Psoas muscle (tissue), 8 donors: Measurements from ENCODE around the gene STAB2. TPM values are rescaled to one million over a fixed set of nuclear protein-coding genes. Genes with fewer than 3 reads are reported as not detected.

Experiments used
- ATAC-seq, 4 donors: fragments of 200-7000 bp; cut with Tn5 transposase; one replicate each; pipeline ENCODE4 v1.9.1; 2020; ENCODE audit warnings: moderate library complexity in 3 of 4, mild to moderate bottlenecking in 2 of 4
- DNase-seq, 2 donors: peaks; one replicate each; pipeline ENCODE4 v3.0.0-alpha.2; 2020
- H3K27ac ChIP-seq: fragments of 200-600 bp; one replicate; pipeline ENCODE4 v1.8.0; 2022
- H3K27me3 ChIP-seq, 3 donors: fragments of 200-600 bp in 1 of 3; one replicate each; pipeline versions ENCODE4 v1.6.1 to v1.8.0; 2013 to 2022; ENCODE audit warnings: low read length in 2 of 3, mild to moderate bottlenecking in 2 of 3, moderate library complexity in 1 of 3; ENCODE audit not compliant: insufficient read depth in 3 of 3
- H3K36me3 ChIP-seq, 2 donors: fragments of 200-600 bp in 1 of 2; one replicate each; pipeline versions ENCODE4 v1.6.1 to v1.8.0; 2013 to 2022; ENCODE audit warnings: low read depth in 1 of 2, mild to moderate bottlenecking in 1 of 2, moderate library complexity in 1 of 2; ENCODE audit not compliant: insufficient read depth in 1 of 2
- H3K4me1 ChIP-seq: fragments of 200-600 bp; one replicate; pipeline ENCODE4 v1.8.0; 2022
- H3K4me3 ChIP-seq: fragments of 200-600 bp; one replicate; pipeline ENCODE4 v1.8.0; 2022; ENCODE audit warnings: mild to moderate bottlenecking
- H3K9me3 ChIP-seq: fragments of 200-600 bp; one replicate; pipeline ENCODE4 v1.8.0; 2022
- CTCF ChIP-seq: fragments of 200-600 bp; IDR thresholded peaks from one replicate; pipeline ENCODE4 v1.8.0; 2022; ENCODE audit warnings: antibody characterized with exemption
- WGBS, 3 donors: extraction: QIAGEN DNeasy Blood & Tissue Kit; methylation state at CpG; one replicate each; pipeline versions ENCODE4 v1.1.6 to v1.1.7; 2013; 5-methylcytosine and 5-hydroxymethylcytosine counted together
- intact Hi-C, 2 donors: fragments of 100-400 bp; cut with DNase I; formaldehyde crosslinking; loops; one replicate each; pipeline versions ENCODE4 v1.11.0 to v1.14.2; 2022
- polyA plus RNA-seq, 3 donors: library from polyadenylated mRNA; stranded (reverse); fragments of 200-250 nt; gene quantifications; one replicate each; pipeline ENCODE4 v1.2.3, GENCODE V29; 2013
- total RNA-seq, 4 donors: library from RNA; stranded (reverse); fragmentation: NEBNext Ultra II Directional in 2 of 4; extraction: Animal tissue kit (Norgen Biotek cat#: 25700) in 2 of 4; gene quantifications; one replicate each; pipeline versions ENCODE4 v1.2.1 to v1.2.4, GENCODE V29; 2021 to 2023
- donor health status: healthy with polysubstance abuse.
- donor health status: DM: no; HTN: no; CAD: no; lungs with moderate emphysema.
- donor health status: Bipolar disorder and iron deficiency.
- donor health status: healthy.
- donor health status: DM: yes; HTN: yes; CAD: no.
- donor health status: DM: no; HTN: no; CAD: no.
- donor health status: DM: no; HTN: no; CAD: no.
- donor health status: DM: yes; HTN: yes; CAD: no.

Gene STAB2
- total and polyA plus RNA-seq, 7 donors, result under 0.01 to 0.32 (median 0.06) TPM; not detected in 2

GRCh38 chr12:103780093-103780440 lies 193.0 kb downstream of the STAB2 start:
- no peaks in the 10 kb centered on the region for H3K27me3 ChIP-seq
- no peak overlapping the region for H3K27ac ChIP-seq
- no peaks in the 10 kb centered on the region for H3K9me3 ChIP-seq
- intact Hi-C loops, result loop anchor here in 1 of 2 donors (5.0 kb wide), 1 partner anchor 62 kb away; the partner anchor contains the start of gene NT5DC3
- WGBS, 3 donors, result 97 to 99% (median 97%) methylated on average over 4 of the region's 4 CpGs
- DNase-seq (no peak), ATAC-seq (no peak)
- H3K4me3 ChIP-seq, result no peak overlapping the region
- peaks cover 45% of the 10 kb centered on the region for H3K4me1 ChIP-seq
- TF ChIP-seq CTCF, result no peak
- H3K36me3 ChIP-seq, result peaks cover 3 to 30% of the 10 kb centered on the region in 2 donors

GRCh38 chr12:103780992-103781391 lies 193.9 kb downstream of the STAB2 start:
- H3K36me3 ChIP-seq, result peaks cover 3 to 30% of the 10 kb centered on the region in 2 donors
- TF ChIP-seq CTCF, result no peak
- peak overlapping the region; percentile 87 for H3K27ac ChIP-seq
- no peak overlapping the region for H3K4me3 ChIP-seq
- intact Hi-C loops, result loop anchor here in 1 of 2 donors (5.0 kb wide), 1 partner anchor 61 kb away; the partner anchor contains the start of gene NT5DC3
- no peaks in the 10 kb centered on the region for H3K27me3 ChIP-seq
- no peaks in the 10 kb centered on the region for H3K9me3 ChIP-seq
- WGBS, 3 donors, result 24 to 44% (median 39%) methylated on average over 3 of the region's 3 CpGs
- DNase-seq (peak in 1 of 2 donors; percentile 69), ATAC-seq (peak; percentile 70 to 81 (median 74))
- peaks cover 51% of the 10 kb centered on the region for H3K4me1 ChIP-seq

GRCh38 chr12:103782399-103782798 lies 195.3 kb downstream of the STAB2 start:
- peak; percentile 54 to 68 (median 64) for ATAC-seq
- Histone ChIP-seq H3K36me3 (peaks cover 3 to 18% of the 10 kb centered on the region in 2 donors), H3K27ac (peak overlapping the region; percentile 87), H3K9me3 (no peaks in the 10 kb centered on the region), H3K4me3 (no peak overlapping the region), H3K27me3 (no peaks in the 10 kb centered on the region), H3K4me1 (peaks cover 53% of the 10 kb centered on the region)
- no peak for TF ChIP-seq CTCF
- intact Hi-C loops, result loop anchor here in 1 of 2 donors (5.0 kb wide), 1 partner anchor 60 kb away; the partner anchor contains the start of gene NT5DC3
- no peak for DNase-seq
- 54 to 87% (median 63%) methylated on average over 3 of the region's 3 CpGs for WGBS, 3 donors

- peaks cover 53% of the 10 kb centered on the region for H3K4me1 ChIP-seq
- DNase-seq (peak; percentile 31 to 74), ATAC-seq (peak; percentile 77 to 84 (median 80))
- no peak overlapping the region for H3K4me3 ChIP-seq
- peaks cover 3 to 4% of the 10 kb centered on the region in 2 donors for H3K36me3 ChIP-seq
- no peaks in the 10 kb centered on the region for H3K9me3 ChIP-seq
- no peaks in the 10 kb centered on the region for H3K27me3 ChIP-seq
- 28 to 39% (median 31%) methylated on average over 5 of the region's 5 CpGs for WGBS, 3 donors
- peak overlapping the region; percentile 87 for H3K27ac ChIP-seq
- intact Hi-C loops, result loop anchor here in 1 of 2 donors (1.0 to 5.0 kb wide), 2 partner anchors 15 to 58 kb away; partner anchors contain the start of gene NT5DC3
- peak; percentile 48 for TF ChIP-seq CTCF
Observed at GRCh38 chr12:103783744-103784664, 196.9 kb downstream of the STAB2 start.
